DMS53 treated with DMSO at 0.1 percent for 48 hours (cell line): ENCODE results near the gene DCBLD2.

ENCODE experiments used
- DNase-seq: peaks from one replicate; lab custom pipeline; 2025; ENCODE audit not compliant: unreplicated experiment; lab: John Stamatoyannopoulos, UW

The DCBLD2 gene

GRCh38 chr3:98901392-98902350, at the start of gene DCBLD2:
DCBLD2 (minus strand) TSS chr3:98901695; CDS start chr3:98901326, 369 bp downstream.
- DNase-seq = peak; percentile 91

GRCh38 chr3:98945666-98946065, 44.2 kb upstream of the DCBLD2 start:
- DNase-seq = no peak

- no peak for DNase-seq
These were observed 43.6 kb upstream of the DCBLD2 start for GRCh38 chr3:98945101-98945524.

- no peak for DNase-seq
These were observed 28.9 kb upstream of the DCBLD2 start for GRCh38 chr3:98930413-98930812.

- no peak for DNase-seq
These were observed 20.5 kb upstream of the DCBLD2 start for GRCh38 chr3:98921957-98922356.

- no peak for DNase-seq
These were observed 18.7 kb upstream of the DCBLD2 start for GRCh38 chr3:98920166-98920565.

GRCh38 chr3:98918586-98918985, 17.1 kb upstream of the DCBLD2 start:
- no peak for DNase-seq

- no peak for DNase-seq
These were observed 16.1 kb upstream of the DCBLD2 start for GRCh38 chr3:98917608-98918007.

- DNase-seq = peak; percentile 28
These were observed 12.9 kb upstream of the DCBLD2 start for GRCh38 chr3:98914210-98915080.

- DNase-seq = no peak
These were observed 11.0 kb upstream of the DCBLD2 start for GRCh38 chr3:98912448-98912847.

- DNase-seq = no peak
These were observed 4.7 kb upstream of the DCBLD2 start for GRCh38 chr3:98906230-98906629.

GRCh38 chr3:98903705-98904481, 2.4 kb upstream of the DCBLD2 start:
- no peak for DNase-seq

GRCh38 chr3:98903099-98903498, 1.6 kb upstream of the DCBLD2 start:
- no peak for DNase-seq

GRCh38 chr3:98902351-98902740, 851 bp upstream of the DCBLD2 start:
- DNase-seq = no peak

- no peak for DNase-seq
These were observed 440 bp downstream of the DCBLD2 start for GRCh38 chr3:98901119-98901391.

GRCh38 chr3:98900265-98901118, 1.0 kb downstream of the DCBLD2 start:
- no peak for DNase-seq

GRCh38 chr3:98897701-98898100, 3.8 kb downstream of the DCBLD2 start:
- DNase-seq = no peak

- no peak for DNase-seq
These were observed 6.5 kb downstream of the DCBLD2 start for GRCh38 chr3:98894791-98895576.

- DNase-seq = no peak
These were observed 7.8 kb downstream of the DCBLD2 start for GRCh38 chr3:98893740-98894139.

GRCh38 chr3:98892263-98892662, 9.2 kb downstream of the DCBLD2 start:
- no peak for DNase-seq
